ENCODE data around the gene L2HGDH.

DNA sequence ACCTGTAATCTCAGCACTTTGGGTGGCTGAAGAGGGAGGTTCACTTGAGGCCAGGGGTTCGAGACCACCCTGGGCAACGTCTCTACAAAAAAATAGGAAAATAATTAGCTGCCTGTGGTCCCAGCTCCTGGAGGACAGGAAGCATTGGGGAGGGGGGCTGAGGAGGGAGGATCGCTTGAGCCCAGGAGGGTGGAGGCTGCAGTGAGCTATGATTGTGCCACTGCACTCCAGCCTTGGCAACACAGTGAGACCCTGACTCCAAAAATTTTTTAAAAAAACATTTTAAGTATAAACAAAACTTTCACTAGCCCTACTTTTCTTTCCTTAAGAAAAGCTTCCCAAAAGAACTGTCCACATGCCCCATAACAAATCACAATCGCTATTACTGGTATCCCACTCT, 1.6 kb downstream of the L2HGDH start:
- no peak for TF ChIP-seq POLR2AphosphoS5 (IDR thresholded peaks at IDR 0.05; ENCODE audit: low read depth, low read length)
- no peak for TF ChIP-seq CHD2 (IDR thresholded peaks at IDR 0.05; ENCODE audit: low read length, partially characterized antibody)
- TF ChIP-seq, protein P1, sequence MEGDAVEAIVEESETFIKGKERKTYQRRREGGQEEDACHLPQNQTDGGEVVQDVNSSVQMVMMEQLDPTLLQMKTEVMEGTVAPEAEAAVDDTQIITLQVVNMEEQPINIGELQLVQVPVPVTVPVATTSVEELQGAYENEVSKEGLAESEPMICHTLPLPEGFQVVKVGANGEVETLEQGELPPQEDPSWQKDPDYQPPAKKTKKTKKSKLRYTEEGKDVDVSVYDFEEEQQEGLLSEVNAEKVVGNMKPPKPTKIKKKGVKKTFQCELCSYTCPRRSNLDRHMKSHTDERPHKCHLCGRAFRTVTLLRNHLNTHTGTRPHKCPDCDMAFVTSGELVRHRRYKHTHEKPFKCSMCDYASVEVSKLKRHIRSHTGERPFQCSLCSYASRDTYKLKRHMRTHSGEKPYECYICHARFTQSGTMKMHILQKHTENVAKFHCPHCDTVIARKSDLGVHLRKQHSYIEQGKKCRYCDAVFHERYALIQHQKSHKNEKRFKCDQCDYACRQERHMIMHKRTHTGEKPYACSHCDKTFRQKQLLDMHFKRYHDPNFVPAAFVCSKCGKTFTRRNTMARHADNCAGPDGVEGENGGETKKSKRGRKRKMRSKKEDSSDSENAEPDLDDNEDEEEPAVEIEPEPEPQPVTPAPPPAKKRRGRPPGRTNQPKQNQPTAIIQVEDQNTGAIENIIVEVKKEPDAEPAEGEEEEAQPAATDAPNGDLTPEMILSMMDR (IDR thresholded peaks at IDR 0.05): no peak
- TF ChIP-seq RAD21 (IDR thresholded peaks at IDR 0.05; ENCODE audit: low read length): no peak
- no peak for TF ChIP-seq TCF12 (IDR thresholded peaks at IDR 0.05)
- no peak for TF ChIP-seq GABPA (IDR thresholded peaks at IDR 0.05; ENCODE audit: low read depth)
- TF ChIP-seq RFX5 (IDR thresholded peaks at IDR 0.05; ENCODE audit: low read length): no peak
- TF ChIP-seq, protein P2, sequence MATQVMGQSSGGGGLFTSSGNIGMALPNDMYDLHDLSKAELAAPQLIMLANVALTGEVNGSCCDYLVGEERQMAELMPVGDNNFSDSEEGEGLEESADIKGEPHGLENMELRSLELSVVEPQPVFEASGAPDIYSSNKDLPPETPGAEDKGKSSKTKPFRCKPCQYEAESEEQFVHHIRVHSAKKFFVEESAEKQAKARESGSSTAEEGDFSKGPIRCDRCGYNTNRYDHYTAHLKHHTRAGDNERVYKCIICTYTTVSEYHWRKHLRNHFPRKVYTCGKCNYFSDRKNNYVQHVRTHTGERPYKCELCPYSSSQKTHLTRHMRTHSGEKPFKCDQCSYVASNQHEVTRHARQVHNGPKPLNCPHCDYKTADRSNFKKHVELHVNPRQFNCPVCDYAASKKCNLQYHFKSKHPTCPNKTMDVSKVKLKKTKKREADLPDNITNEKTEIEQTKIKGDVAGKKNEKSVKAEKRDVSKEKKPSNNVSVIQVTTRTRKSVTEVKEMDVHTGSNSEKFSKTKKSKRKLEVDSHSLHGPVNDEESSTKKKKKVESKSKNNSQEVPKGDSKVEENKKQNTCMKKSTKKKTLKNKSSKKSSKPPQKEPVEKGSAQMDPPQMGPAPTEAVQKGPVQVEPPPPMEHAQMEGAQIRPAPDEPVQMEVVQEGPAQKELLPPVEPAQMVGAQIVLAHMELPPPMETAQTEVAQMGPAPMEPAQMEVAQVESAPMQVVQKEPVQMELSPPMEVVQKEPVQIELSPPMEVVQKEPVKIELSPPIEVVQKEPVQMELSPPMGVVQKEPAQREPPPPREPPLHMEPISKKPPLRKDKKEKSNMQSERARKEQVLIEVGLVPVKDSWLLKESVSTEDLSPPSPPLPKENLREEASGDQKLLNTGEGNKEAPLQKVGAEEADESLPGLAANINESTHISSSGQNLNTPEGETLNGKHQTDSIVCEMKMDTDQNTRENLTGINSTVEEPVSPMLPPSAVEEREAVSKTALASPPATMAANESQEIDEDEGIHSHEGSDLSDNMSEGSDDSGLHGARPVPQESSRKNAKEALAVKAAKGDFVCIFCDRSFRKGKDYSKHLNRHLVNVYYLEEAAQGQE (IDR thresholded peaks at IDR 0.05; ENCODE audit: low read depth, low read length): no peak
- TF ChIP-seq, protein P3, sequence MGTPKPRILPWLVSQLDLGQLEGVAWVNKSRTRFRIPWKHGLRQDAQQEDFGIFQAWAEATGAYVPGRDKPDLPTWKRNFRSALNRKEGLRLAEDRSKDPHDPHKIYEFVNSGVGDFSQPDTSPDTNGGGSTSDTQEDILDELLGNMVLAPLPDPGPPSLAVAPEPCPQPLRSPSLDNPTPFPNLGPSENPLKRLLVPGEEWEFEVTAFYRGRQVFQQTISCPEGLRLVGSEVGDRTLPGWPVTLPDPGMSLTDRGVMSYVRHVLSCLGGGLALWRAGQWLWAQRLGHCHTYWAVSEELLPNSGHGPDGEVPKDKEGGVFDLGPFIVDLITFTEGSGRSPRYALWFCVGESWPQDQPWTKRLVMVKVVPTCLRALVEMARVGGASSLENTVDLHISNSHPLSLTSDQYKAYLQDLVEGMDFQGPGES (IDR thresholded peaks at IDR 0.05; ENCODE audit: low read depth, low read length): no peak
- no peak for TF ChIP-seq SIN3A (IDR thresholded peaks at IDR 0.05; ENCODE audit: borderline replicate concordance, low read depth, low read length)
- TF ChIP-seq TAF1 (IDR thresholded peaks at IDR 0.05; ENCODE audit: borderline replicate concordance, low read depth, low read length): no peak
- TF ChIP-seq FOSL2 (IDR thresholded peaks at IDR 0.05; ENCODE audit: borderline replicate concordance, low read depth): no peak
- TF ChIP-seq JUND (IDR thresholded peaks at IDR 0.05): no peak
- TF ChIP-seq, protein P4, sequence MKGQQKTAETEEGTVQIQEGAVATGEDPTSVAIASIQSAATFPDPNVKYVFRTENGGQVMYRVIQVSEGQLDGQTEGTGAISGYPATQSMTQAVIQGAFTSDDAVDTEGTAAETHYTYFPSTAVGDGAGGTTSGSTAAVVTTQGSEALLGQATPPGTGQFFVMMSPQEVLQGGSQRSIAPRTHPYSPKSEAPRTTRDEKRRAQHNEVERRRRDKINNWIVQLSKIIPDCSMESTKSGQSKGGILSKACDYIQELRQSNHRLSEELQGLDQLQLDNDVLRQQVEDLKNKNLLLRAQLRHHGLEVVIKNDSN (IDR thresholded peaks at IDR 0.05; ENCODE audit: borderline replicate concordance, low read depth): no peak
